Skeletal muscle satellite cell (primary cell): ENCODE measurements around the gene SYNE2.
"Not testable (repeated sequence)": the region's sequence is repeated elsewhere in the genome, so short reads cannot be mapped to it uniquely, and the experiment has no call there.

Experiments used
- H3K27me3 ChIP-seq: 2 replicates; pipeline ENCODE4 v1.7.0; 2013; ENCODE audit warnings: low read length; ENCODE audit not compliant: control insufficient read depth, insufficient read depth
- H3K36me3 ChIP-seq: 2 replicates; pipeline ENCODE4 v1.7.0; 2013; ENCODE audit warnings: mild to moderate bottlenecking, control low read depth, low read length; ENCODE audit not compliant: insufficient read depth
- H3K4me1 ChIP-seq: 2 replicates; pipeline ENCODE4 v1.7.0; 2013; ENCODE audit warnings: low read length; ENCODE audit not compliant: control insufficient read depth, insufficient read depth
- H3K4me2 ChIP-seq: 2 replicates; pipeline ENCODE4 v1.7.0; 2013; ENCODE audit warnings: mild to moderate bottlenecking, low read length
- H3K4me3 ChIP-seq: 2 replicates; pipeline ENCODE4 v1.7.0; 2013; ENCODE audit warnings: low read length
- H3K9ac ChIP-seq: 2 replicates; pipeline ENCODE4 v1.7.0; 2013; ENCODE audit warnings: mild to moderate bottlenecking, low read depth, low read length, moderate library complexity
- H3K9me3 ChIP-seq: replicated peaks from 2 replicates; pipeline ENCODE4 v1.7.0; 2013; ENCODE audit warnings: mild to moderate bottlenecking, control low read depth, low read length

The SYNE2 gene

DNA sequence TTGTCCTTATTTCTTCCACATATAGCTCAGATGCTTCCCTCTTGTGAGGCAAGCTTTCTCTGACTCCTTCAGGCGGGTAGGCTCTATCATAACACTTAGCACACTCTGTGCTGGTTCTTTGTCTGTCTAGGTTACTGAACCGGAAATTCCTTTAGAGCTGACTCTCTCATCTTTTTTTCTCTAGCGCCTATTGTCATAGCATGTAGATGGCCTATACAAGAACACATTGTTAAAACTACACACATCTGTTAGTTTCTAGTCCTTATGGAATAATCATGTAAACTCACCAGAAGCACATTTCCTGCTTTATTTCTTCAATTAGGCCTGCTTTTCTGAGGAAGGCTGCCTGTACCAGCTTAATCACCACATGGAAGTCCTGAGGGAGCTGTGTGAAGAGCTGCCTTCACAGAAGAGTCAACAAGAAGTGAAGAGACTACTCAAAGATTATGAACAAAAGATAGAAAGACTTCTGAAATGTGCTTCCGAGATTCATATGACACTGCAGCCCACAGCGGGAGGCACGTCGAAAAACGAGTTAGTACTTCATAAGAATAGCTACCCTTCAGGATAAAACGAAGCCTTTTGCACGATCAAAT lies 143.9 kb downstream of the SYNE2 start:
- Histone ChIP-seq H3K36me3 (no peaks in the 10 kb centered on the region), H3K4me2 (no peak overlapping the region), H3K9me3 (no peaks in the 10 kb centered on the region), H3K4me1 (no peaks in the 10 kb centered on the region), H3K4me3 (no peak overlapping the region), H3K9ac (no peak overlapping the region), H3K27me3 (no peaks in the 10 kb centered on the region)

DNA sequence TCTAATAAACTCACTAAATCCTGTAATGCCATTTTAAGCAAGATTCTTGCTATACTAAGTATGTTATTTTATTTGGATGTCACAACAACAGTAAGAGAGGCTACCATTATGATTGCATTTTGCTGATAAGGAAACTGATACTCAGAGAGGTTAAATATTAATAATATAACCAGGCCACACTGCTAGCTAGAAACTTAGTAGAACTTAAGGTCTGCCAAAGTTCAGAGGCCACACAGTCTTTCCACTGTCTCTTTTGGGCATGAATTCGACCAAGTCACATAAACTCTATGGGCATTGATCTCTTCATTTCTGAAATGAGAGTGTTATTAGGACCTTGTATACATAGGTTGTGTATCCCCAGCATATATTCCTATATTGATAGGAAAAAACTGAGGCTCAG lies 147.9 kb downstream of the SYNE2 start:
- Histone ChIP-seq H3K9me3 (no peaks in the 10 kb centered on the region), H3K9ac (no peak overlapping the region), H3K27me3 (no peaks in the 10 kb centered on the region), H3K36me3 (no peaks in the 10 kb centered on the region), H3K4me2 (no peak overlapping the region), H3K4me3 (no peak overlapping the region), H3K4me1 (no peaks in the 10 kb centered on the region)

DNA sequence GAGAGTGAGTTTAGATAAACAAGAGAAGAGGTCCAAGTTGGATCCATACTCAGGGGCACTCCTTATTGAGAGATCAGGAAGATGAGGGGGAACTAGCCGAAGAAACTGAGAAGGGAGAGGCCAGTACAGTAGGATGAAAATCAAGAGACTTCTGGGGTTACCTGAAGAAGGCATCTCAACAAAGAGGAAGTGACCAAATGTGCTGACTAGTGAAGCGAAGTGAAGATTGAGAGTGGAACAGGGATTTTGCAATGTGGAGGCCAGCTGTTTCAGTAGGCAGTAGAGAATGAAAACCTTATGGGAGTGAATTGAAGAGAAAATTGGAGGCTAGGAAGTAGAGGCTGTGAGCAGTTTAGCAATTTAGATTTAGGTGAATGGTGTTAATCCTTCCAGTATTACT lies 153.0 kb downstream of the SYNE2 start:
- H3K4me1 ChIP-seq, result no peaks in the 10 kb centered on the region
- no peaks in the 10 kb centered on the region for H3K9me3 ChIP-seq
- H3K4me3 ChIP-seq, result no peak overlapping the region
- no peaks in the 10 kb centered on the region for H3K36me3 ChIP-seq
- no peak overlapping the region for H3K4me2 ChIP-seq
- H3K9ac ChIP-seq, result no peak overlapping the region
- no peaks in the 10 kb centered on the region for H3K27me3 ChIP-seq

DNA sequence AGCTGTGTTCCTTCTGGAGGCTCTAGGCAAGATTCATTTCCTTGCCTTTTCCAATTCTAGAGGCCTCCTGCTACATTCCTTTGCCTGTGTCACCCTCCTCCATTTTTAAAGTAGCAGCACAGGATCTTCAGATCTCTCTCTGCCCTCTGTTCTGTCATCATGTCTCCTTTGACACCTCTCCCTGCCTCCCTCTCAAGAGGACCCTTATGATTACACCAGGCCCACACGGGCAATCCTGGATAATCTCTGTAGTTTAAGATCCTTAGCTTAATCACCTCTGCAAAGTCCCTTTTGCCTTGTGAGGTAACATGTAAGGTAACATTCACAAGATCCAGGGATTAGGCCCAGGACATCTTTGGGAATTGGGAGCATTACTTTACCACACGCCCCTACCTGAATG lies 155.2 kb downstream of the SYNE2 start:
- Histone ChIP-seq H3K4me3 (no peak overlapping the region), H3K27me3 (no peaks in the 10 kb centered on the region), H3K4me2 (no peak overlapping the region), H3K9ac (no peak overlapping the region), H3K4me1 (no peaks in the 10 kb centered on the region), H3K36me3 (no peaks in the 10 kb centered on the region), H3K9me3 (no peaks in the 10 kb centered on the region)

DNA sequence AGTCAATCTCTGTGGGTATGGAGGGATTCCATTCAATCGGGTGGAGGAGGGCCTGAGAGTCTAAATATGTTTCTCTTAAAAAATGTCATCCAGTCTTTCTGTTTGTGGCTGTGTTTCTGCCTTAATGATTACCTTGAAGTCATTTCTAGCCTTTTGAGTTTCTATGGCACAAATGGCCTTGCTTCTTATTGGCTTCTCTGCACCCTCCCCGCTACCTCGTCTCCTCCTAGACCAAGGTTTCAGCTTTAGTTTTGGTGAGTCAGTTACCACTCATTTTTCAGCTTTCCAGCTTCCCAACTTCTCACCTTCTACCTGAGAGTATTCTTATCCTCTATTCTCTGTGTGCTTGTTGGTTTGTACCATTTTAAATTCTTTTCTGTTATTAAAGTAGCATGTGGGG lies 159.2 kb downstream of the SYNE2 start:
- H3K4me3 ChIP-seq, result no peak overlapping the region
- no peak overlapping the region for H3K4me2 ChIP-seq
- no peaks in the 10 kb centered on the region for H3K9me3 ChIP-seq
- H3K9ac ChIP-seq, result no peak overlapping the region
- no peaks in the 10 kb centered on the region for H3K27me3 ChIP-seq
- no peaks in the 10 kb centered on the region for H3K36me3 ChIP-seq
- no peaks in the 10 kb centered on the region for H3K4me1 ChIP-seq

DNA sequence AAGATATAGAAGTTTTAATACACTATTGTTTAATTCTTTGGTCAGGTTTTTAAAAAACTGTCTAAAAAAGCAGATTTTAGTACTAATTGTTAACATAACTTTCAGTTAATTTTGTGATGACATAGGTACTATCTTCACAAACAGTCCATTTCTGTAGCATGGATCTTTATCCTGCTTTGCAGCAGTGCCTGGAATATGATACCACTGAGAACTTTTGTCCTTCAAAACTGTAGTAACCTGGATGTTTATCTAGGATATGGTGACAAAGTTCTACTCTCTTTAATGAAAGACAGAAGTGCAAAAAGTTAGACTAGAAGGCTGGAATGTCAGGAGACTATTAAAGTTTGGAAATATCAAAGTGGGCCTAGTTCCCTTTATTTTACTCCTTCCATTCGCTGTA lies 159.9 kb downstream of the SYNE2 start:
- no peak overlapping the region for H3K9ac ChIP-seq
- no peaks in the 10 kb centered on the region for H3K9me3 ChIP-seq
- H3K4me3 ChIP-seq, result no peak overlapping the region
- H3K36me3 ChIP-seq, result no peaks in the 10 kb centered on the region
- H3K4me2 ChIP-seq, result no peak overlapping the region
- H3K4me1 ChIP-seq, result no peaks in the 10 kb centered on the region
- no peaks in the 10 kb centered on the region for H3K27me3 ChIP-seq

DNA sequence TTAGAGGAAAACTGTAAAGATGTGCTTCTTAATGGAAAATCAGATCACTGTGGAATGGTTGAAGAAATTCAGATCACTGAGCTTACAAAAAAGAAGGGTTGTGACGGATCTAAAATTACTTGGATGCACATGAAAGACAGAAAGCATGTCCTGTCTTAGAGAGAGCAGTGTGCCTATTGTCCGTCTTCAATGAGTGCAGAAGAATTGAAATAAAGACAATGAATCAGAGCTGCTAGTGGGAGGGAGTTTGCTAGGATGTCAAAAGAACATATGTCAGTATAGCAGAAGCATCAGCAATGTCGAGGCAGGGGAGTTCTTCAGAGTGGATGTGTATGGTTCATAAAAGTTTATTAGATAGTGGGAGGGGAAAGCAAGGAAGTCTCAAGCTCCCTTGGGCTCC lies 172.7 kb downstream of the SYNE2 start:
- no peaks in the 10 kb centered on the region for H3K27me3 ChIP-seq
- no peak overlapping the region for H3K4me3 ChIP-seq
- H3K9ac ChIP-seq, result no peak overlapping the region
- H3K9me3 ChIP-seq, result no peaks in the 10 kb centered on the region
- no peak overlapping the region for H3K4me2 ChIP-seq
- H3K36me3 ChIP-seq, result no peaks in the 10 kb centered on the region
- no peaks in the 10 kb centered on the region for H3K4me1 ChIP-seq

DNA sequence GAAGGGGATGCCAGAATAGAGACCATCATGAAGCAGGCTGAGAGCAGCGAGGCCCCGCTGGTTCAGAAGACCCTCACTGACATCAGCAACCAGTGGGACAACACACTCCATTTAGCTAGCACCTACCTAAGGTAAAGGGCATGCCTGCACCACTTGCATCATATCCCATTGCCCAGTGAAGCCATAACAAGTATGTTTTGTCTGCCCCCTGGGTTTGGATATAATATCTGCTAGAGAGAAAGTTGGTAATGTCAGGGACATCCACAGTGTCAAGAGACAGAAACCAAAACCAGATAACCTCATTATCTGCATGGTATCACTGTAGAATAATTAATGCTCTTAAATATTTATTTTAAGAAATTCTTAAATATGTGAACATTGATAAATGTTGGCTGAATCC lies 173.8 kb downstream of the SYNE2 start:
- Histone ChIP-seq H3K9ac (no peak overlapping the region), H3K9me3 (no peaks in the 10 kb centered on the region), H3K27me3 (no peaks in the 10 kb centered on the region), H3K4me1 (no peaks in the 10 kb centered on the region), H3K36me3 (no peaks in the 10 kb centered on the region), H3K4me3 (no peak overlapping the region), H3K4me2 (no peak overlapping the region)

DNA sequence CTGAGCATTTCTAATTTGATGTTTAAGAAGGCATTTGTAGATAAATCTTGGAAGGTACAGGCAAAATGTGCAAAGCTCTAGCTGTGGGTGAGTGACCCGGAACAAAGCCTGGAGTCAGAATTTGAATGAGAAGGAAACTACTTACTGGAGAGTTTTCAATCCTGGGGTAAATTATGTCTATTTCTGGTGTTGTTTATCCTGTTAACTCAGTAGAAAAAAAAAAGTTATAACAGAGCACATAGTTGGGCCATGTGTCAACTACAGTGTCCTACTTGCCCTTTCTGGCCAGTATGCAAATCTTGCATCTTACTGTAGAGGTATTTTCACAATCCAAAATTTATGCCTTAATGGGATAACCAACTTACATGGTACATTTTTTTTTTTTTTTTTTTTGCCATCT lies 182.3 kb downstream of the SYNE2 start:
- no peak overlapping the region for H3K9ac ChIP-seq
- H3K9me3 ChIP-seq, result no peaks in the 10 kb centered on the region
- H3K27me3 ChIP-seq, result no peaks in the 10 kb centered on the region
- no peak overlapping the region for H3K4me3 ChIP-seq
- peaks cover 4% of the 10 kb centered on the region for H3K4me1 ChIP-seq
- no peak overlapping the region for H3K4me2 ChIP-seq
- no peaks in the 10 kb centered on the region for H3K36me3 ChIP-seq

DNA sequence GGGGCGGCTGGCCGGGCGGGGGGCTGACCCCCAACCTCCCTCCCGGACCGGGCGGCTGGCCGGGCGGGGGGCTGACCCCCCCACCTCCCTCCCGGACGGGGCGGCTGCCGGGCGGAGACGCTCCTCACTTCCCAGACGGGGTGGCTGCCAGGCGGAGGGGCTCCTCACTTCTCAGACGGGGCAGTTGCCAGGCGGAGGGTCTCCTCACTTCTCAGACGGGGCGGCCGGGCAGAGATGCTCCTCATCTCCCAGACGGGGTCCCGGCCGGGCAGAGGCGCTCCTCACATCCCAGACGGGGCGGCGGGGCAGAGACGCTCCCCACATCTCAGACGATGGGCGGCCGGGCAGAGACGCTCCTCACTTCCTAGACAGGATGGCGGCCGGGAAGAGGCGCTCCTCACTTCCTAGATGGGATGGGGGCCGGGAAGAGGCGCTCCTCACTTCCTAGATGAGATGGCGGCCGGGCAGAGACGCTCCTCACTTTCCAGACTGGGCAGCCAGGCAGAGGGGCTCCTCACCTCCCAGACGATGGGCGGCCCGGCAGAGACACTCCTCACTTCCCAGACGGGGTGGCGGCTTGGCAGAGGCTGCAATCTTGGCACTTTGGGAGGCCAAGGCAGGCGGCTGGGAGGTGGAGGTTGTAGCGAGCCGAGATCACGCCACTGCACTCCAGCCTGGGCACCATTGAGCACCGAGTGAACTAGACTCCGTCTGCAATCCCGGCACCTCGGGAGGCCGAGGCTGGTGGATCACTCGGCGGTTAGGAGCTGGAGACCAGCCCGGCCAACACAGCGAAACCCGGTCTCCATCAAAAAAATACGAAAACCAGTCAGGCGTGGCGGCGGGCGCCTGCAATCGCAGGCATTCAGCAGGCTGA lies 185.3 kb downstream of the SYNE2 start:
- not testable (repeated sequence) for H3K9ac ChIP-seq, H3K27me3 ChIP-seq, H3K36me3 ChIP-seq, H3K4me2 ChIP-seq, H3K4me3 ChIP-seq, H3K4me1 ChIP-seq, H3K9me3 ChIP-seq

DNA sequence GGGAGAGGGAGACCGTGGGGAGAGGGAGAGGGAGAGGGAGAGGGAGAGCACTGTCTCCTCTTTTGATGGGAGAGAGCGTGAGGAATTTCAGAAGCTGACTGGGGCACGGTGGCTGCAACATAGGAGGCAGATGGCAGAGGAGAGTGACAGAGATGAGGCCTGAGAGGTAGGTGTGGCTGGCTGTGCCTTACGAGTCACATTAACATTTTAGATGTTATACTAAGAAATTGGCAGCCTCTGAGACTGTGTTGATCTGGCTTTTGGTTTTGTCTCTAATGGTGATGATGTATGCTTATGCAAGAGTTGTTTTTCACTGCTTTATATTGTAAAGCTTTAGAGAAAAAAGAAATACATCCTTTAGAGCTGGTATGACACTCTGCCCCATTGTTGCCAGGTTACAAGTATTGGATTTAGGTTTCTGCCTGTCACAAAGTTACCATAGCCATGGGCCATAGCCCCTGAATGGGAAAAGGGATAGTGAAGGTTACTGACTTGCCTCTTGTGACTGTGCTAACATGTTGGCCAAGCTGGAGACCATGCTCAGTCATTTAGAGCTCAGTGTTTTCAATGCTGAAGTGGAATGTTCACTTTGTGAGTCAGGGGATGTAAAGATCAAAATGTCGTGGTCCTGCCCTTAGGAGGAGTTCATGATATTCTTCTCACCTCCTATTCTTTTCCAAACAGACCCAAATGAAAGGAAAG lies 186.2 kb downstream of the SYNE2 start:
- Histone ChIP-seq H3K4me3 (no peak overlapping the region), H3K9me3 (no peaks in the 10 kb centered on the region), H3K27me3 (no peaks in the 10 kb centered on the region), H3K36me3 (no peaks in the 10 kb centered on the region), H3K9ac (no peak overlapping the region), H3K4me2 (no peak overlapping the region), H3K4me1 (peaks cover 4% of the 10 kb centered on the region)
